Neural cell (in vitro differentiated cells): ENCODE data around the gene RBMX.

ENCODE experiments used
- EP300 ChIP-seq: fragments of 450-650 bp; conservative IDR thresholded peaks from 2 replicates; pipeline ENCODE4 v1.6.1; 2014; ENCODE audit warnings: antibody characterized with exemption, mild to moderate bottlenecking, moderate library complexity; ENCODE audit not compliant: poor library complexity, severe bottlenecking
- EZH2 ChIP-seq: fragments of 200-600, 300-800 bp; shearing (Covaris generic), sonication (generic); IDR thresholded peaks from 2 replicates; pipeline ENCODE4 v1.6.1; 2014; ENCODE audit warnings: antibody characterized with exemption, low read length, borderline replicate concordance, mild to moderate bottlenecking; ENCODE audit not compliant: insufficient read depth, poor library complexity, severe bottlenecking
- POLR2AphosphoS5 ChIP-seq: IDR thresholded peaks from 2 replicates; pipeline ENCODE4 v1.6.1; 2012
- RAD21 ChIP-seq: fragments of 450-650 bp; conservative IDR thresholded peaks from 2 replicates; pipeline ENCODE4 v1.6.1; 2014; ENCODE audit warnings: antibody characterized with exemption, mild to moderate bottlenecking, moderate library complexity
- SMC3 ChIP-seq: fragments of 450-650 bp; conservative IDR thresholded peaks from 2 replicates; pipeline ENCODE4 v1.6.1; 2014; ENCODE audit warnings: antibody characterized with exemption, mild to moderate bottlenecking, moderate library complexity; ENCODE audit not compliant: poor library complexity
- TAF1 ChIP-seq: IDR thresholded peaks from 2 replicates; pipeline ENCODE4 v1.6.1; 2012; ENCODE audit warnings: low read depth
- TF ChIP-seq, protein P1 (sequence below): fragments of 450-650 bp; IDR thresholded peaks from 2 replicates; pipeline ENCODE4 v1.5.1; 2014; ENCODE audit warnings: antibody characterized with exemption, mild to moderate bottlenecking, moderate library complexity; ENCODE audit not compliant: poor library complexity, severe bottlenecking
- TF ChIP-seq, protein P2 (sequence below): IDR thresholded peaks from 2 replicates; pipeline ENCODE4 v1.6.1; 2012; ENCODE audit warnings: borderline replicate concordance

DNA sequence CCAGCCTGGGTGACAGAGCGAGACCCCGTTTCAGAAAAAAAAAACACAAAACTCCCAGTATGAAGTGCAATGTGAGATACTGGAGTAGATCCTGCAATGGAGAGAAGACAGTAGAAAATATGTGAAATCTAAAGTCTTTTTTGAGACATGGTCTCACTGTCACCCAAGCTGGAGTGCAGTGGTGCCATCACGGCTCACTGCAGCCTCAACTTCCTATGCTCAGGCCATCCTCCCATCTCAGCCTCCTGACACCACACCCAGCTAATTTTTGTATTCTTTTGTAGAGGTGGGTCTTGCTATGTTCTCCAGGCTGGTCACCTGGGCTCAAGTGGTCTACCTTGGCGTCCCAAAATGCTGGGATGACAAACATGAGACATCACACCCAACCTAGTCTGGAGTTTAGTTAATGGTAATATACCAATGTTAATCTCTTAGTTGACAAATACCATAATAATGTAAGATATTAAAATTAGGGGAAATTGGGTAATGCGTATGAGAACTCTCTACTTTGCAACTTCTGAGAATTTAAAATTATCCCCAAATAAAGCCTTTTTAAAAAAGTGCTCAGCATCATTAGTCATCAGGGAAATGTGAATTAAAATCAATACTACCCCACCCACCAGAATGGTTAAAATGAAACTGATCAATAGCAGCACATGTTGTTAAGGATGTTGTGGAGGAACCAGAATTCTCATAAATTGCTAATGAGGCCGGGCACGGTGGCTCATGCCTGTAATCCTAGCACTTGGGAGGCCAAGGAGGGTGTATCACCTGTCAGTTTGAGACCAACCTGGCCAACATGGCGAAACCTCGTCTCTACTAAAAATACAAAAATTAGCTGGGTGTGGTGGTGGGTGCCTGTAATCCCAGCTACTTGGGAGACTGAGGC, 15.0 kb downstream of the RBMX start:
- TF ChIP-seq, protein P1, sequence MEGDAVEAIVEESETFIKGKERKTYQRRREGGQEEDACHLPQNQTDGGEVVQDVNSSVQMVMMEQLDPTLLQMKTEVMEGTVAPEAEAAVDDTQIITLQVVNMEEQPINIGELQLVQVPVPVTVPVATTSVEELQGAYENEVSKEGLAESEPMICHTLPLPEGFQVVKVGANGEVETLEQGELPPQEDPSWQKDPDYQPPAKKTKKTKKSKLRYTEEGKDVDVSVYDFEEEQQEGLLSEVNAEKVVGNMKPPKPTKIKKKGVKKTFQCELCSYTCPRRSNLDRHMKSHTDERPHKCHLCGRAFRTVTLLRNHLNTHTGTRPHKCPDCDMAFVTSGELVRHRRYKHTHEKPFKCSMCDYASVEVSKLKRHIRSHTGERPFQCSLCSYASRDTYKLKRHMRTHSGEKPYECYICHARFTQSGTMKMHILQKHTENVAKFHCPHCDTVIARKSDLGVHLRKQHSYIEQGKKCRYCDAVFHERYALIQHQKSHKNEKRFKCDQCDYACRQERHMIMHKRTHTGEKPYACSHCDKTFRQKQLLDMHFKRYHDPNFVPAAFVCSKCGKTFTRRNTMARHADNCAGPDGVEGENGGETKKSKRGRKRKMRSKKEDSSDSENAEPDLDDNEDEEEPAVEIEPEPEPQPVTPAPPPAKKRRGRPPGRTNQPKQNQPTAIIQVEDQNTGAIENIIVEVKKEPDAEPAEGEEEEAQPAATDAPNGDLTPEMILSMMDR, result no peak
- TF ChIP-seq POLR2AphosphoS5, result no peak
- TF ChIP-seq EP300, result no peak
- TF ChIP-seq RAD21, result no peak
- TF ChIP-seq TAF1, result no peak
- TF ChIP-seq SMC3, result no peak
- no peak for TF ChIP-seq EZH2
- TF ChIP-seq, protein P2, sequence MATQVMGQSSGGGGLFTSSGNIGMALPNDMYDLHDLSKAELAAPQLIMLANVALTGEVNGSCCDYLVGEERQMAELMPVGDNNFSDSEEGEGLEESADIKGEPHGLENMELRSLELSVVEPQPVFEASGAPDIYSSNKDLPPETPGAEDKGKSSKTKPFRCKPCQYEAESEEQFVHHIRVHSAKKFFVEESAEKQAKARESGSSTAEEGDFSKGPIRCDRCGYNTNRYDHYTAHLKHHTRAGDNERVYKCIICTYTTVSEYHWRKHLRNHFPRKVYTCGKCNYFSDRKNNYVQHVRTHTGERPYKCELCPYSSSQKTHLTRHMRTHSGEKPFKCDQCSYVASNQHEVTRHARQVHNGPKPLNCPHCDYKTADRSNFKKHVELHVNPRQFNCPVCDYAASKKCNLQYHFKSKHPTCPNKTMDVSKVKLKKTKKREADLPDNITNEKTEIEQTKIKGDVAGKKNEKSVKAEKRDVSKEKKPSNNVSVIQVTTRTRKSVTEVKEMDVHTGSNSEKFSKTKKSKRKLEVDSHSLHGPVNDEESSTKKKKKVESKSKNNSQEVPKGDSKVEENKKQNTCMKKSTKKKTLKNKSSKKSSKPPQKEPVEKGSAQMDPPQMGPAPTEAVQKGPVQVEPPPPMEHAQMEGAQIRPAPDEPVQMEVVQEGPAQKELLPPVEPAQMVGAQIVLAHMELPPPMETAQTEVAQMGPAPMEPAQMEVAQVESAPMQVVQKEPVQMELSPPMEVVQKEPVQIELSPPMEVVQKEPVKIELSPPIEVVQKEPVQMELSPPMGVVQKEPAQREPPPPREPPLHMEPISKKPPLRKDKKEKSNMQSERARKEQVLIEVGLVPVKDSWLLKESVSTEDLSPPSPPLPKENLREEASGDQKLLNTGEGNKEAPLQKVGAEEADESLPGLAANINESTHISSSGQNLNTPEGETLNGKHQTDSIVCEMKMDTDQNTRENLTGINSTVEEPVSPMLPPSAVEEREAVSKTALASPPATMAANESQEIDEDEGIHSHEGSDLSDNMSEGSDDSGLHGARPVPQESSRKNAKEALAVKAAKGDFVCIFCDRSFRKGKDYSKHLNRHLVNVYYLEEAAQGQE, result no peak
